Calu3 (cell line): ENCODE results near the gene EPS15. TPM values are rescaled to one million over a fixed set of nuclear protein-coding genes. Genes with fewer than 3 reads are reported as not detected.

Experiments used
- BruUV-seq: library from RNA; stranded (reverse); fragments of 400-500 nt; replicated peaks from 2 replicates; lab custom pipeline; 2021; lab: Mats Ljungman, UMichigan
- CTCF ChIA-PET: fragments of 300-600 bp; sonication (Branson Sonifier 250); formaldehyde crosslinking; loops from one replicate; lab custom pipeline; 2022; ENCODE audit warnings: antibody characterized with exemption; lab: Charles Lee
- DNase-seq: peaks from one replicate; pipeline ENCODE4 v3.0.0; 2022
- H3K27ac Mint-ChIP-seq: one replicate; pipeline ENCODE4 v1.8.0; 2022; ENCODE audit warnings: mixed read lengths; ENCODE audit not compliant: unreplicated experiment
- H3K27me3 Mint-ChIP-seq: one replicate; pipeline ENCODE4 v1.8.0; 2022; ENCODE audit warnings: mixed read lengths; ENCODE audit not compliant: unreplicated experiment
- H3K36me3 Mint-ChIP-seq: one replicate; pipeline ENCODE4 v1.8.0; 2022; ENCODE audit warnings: mild to moderate bottlenecking, moderate library complexity, mixed read lengths; ENCODE audit not compliant: insufficient read depth, unreplicated experiment
- H3K4me1 Mint-ChIP-seq: one replicate; pipeline ENCODE4 v1.8.0; 2022; ENCODE audit warnings: mild to moderate bottlenecking, low read depth, mixed read lengths; ENCODE audit not compliant: unreplicated experiment
- H3K4me3 Mint-ChIP-seq: one replicate; pipeline ENCODE4 v1.8.0; 2022; ENCODE audit warnings: mild to moderate bottlenecking, low read depth, moderate library complexity, mixed read lengths; ENCODE audit not compliant: unreplicated experiment
- H3K9me3 Mint-ChIP-seq: one replicate; pipeline ENCODE4 v1.8.0; 2022; ENCODE audit warnings: low read depth, mixed read lengths; ENCODE audit not compliant: unreplicated experiment
- intact Hi-C: fragments of 100-400 bp; cut with micrococcal nuclease; formaldehyde crosslinking; loops from one replicate; pipeline ENCODE4 v1.10.0; 2022; ENCODE audit not compliant: unreplicated experiment
- total RNA-seq: library from RNA; stranded (reverse); gene quantifications from 2 replicates; pipeline ENCODE4 v1.2.3, GENCODE V29; 2022
- TF ChIP-seq, protein P1 (sequence below): fragments of 200-600 bp; IDR thresholded peaks from one replicate; pipeline ENCODE4 v1.8.0; 2022; ENCODE audit warnings: antibody characterized with exemption; ENCODE audit not compliant: unreplicated experiment

EPS15 gene
- total RNA-seq, 1 experiment from 2014 or later: 51.2 TPM

DNA sequence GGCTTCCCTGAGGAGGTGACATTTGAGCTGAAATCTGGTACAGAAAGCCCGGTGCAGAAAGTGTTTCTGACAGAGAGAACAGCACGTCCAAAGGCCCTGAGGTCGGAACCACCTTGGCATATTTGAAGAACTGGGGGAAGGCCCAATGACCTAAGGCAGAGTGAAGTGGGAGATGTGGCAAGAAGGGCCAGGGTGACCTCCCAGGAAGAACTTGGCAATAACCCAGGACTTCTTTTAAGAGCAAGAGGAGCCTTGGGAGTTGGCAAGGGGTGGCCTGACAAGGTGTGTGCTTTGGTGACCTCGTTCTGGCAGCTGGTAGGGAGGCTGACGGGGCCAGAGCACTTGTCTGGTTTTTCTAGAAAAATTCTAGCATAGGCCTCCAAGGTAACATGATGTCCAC, 212.1 kb downstream of the EPS15 start:
- TF ChIP-seq, protein P1, sequence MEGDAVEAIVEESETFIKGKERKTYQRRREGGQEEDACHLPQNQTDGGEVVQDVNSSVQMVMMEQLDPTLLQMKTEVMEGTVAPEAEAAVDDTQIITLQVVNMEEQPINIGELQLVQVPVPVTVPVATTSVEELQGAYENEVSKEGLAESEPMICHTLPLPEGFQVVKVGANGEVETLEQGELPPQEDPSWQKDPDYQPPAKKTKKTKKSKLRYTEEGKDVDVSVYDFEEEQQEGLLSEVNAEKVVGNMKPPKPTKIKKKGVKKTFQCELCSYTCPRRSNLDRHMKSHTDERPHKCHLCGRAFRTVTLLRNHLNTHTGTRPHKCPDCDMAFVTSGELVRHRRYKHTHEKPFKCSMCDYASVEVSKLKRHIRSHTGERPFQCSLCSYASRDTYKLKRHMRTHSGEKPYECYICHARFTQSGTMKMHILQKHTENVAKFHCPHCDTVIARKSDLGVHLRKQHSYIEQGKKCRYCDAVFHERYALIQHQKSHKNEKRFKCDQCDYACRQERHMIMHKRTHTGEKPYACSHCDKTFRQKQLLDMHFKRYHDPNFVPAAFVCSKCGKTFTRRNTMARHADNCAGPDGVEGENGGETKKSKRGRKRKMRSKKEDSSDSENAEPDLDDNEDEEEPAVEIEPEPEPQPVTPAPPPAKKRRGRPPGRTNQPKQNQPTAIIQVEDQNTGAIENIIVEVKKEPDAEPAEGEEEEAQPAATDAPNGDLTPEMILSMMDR: no peak

DNA sequence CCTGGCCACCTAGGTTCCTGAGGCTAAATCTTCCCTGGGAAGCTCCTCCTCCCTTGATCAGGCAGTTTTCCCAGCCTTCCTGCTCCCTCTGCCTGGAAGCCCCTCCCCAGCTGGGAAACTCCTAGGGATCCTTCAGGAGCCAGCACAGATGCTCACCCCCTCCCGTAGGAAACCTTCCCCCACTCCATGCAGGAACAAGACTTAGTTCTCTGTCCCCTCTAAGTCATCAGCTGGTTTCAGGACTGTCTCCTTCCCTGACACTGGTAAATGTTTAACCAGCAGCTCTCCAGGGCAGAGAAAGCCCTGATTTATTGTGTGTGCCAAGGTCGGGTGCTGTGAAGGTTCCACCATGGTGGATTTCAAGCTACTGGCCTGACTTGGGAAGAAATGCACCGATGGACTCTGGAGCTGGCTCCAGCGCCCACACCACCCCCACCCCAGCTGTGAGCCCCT, 213.7 kb downstream of the EPS15 start:
- TF ChIP-seq, protein P1: no peak
- Mint-ChIP-seq H3K27ac (peak overlapping the region; percentile 50), H3K27me3 (no peaks in the 10 kb centered on the region), H3K36me3 (no peaks in the 10 kb centered on the region), H3K4me3 (no peak overlapping the region), H3K9me3 (no peaks in the 10 kb centered on the region), H3K4me1 (peaks cover 25% of the 10 kb centered on the region)
- CTCF ChIA-PET: interaction anchor here (0.9 to 2.0 kb wide), 2 partner anchors 9 to 26 kb away, joined by 3 to 11 read pairs; no protein-coding TSS in a partner anchor
- intact Hi-C loops: no loop called here
- peak; percentile 39 for DNase-seq
- no TSS peak for BruUV-seq

More for the DNA sequence above, 212.1 kb downstream of the EPS15 start:
- intact Hi-C loops: no loop called here
- Mint-ChIP-seq H3K27me3 (no peaks in the 10 kb centered on the region), H3K9me3 (no peaks in the 10 kb centered on the region), H3K4me1 (peaks cover 25% of the 10 kb centered on the region), H3K36me3 (no peaks in the 10 kb centered on the region), H3K4me3 (no peak overlapping the region), H3K27ac (no peak overlapping the region)
- DNase-seq: no peak
- BruUV-seq: no TSS peak
- CTCF ChIA-PET: interaction anchor here (2.0 kb wide), 1 partner anchor 10 kb away, joined by 11 read pairs; no protein-coding TSS in a partner anchor

DNA sequence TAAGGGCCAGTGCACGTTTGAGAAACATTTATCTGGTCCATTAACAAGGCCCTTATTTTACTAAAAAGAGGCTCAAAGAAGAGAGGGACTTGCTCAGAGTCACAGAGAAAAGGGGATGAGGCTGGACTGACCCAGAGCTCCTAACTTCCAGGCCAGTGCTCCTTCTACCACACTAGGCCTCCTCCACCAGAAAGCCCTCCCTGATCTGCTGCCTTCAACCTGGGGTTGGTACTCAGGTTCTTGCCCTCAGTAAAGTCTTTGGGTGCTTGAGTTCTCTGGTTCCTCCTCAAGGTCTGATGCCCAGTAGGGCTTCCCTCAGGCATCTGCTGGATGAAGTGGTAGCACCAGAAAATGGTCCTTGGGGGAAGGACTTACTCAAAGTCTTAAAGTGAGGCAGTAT, 214.7 kb downstream of the EPS15 start:
- no peaks in the 10 kb centered on the region for H3K9me3 Mint-ChIP-seq
- peaks cover 25% of the 10 kb centered on the region for H3K4me1 Mint-ChIP-seq
- no peak overlapping the region for H3K27ac Mint-ChIP-seq
- no peak overlapping the region for H3K4me3 Mint-ChIP-seq
- intact Hi-C loops: no loop called here
- no peak for DNase-seq
- CTCF ChIA-PET: no interaction called here
- no peaks in the 10 kb centered on the region for H3K36me3 Mint-ChIP-seq
- BruUV-seq: no TSS peak
- TF ChIP-seq, protein P1: no peak
- H3K27me3 Mint-ChIP-seq: no peaks in the 10 kb centered on the region

Other genes starting within 250 kb of the EPS15 start
- 18.8 and 19.1 TPM in 2 replicates for gene TTC39A, start 188.7 kb downstream of the EPS15 start, total RNA-seq
- 64.4 and 67.6 TPM in 2 replicates for gene OSBPL9, start 97.8 kb upstream of the EPS15 start, total RNA-seq